ENCODE data around the gene C10orf88.

- no peak for TF ChIP-seq CTCF (IDR thresholded peaks at IDR 0.05; ENCODE audit: low read depth, low read length, poor library complexity, severe bottlenecking)
- TF ChIP-seq EZH2phosphoT487 (IDR thresholded peaks at IDR 0.05; ENCODE audit: borderline replicate concordance, low read length): no peak
Observed at GRCh38 chr10:122990278-122990677, 36.3 kb upstream of the C10orf88 start.

Data from DOHH2 (cell line).